ENCODE results near the gene UVRAG. TPM values are rescaled to one million over a fixed set of nuclear protein-coding genes. Genes with fewer than 3 reads are reported as not detected.

Gene UVRAG
- total RNA-seq, 4 donors from 2014 or later = 14.6 to 28.0 (median 20.7) TPM

DNA sequence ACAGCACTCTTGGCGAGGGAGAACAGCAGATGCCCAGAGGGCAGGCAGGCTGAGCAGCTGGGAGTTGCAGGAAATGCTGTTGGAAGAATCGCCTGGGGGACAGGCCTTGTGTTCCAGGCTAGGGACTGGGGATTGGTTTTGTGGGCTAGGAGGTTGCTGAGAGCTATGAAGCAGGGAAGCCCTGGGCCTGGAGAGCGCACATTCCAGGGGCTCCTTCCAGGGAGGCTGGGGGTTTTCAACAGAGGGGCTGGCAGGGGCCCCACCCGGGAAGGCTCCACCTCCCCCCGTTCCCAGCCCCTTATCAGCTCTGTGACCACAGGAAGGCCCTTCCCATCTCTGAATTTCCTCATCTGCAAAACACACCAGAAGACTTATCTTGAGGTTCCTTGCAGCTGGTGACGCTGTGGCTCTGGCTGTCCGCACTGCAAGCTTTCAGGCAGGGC, 369.6 kb downstream of the UVRAG start:
- DNase-seq (ENCODE audit: low spot score in 2 of 2) = no peak

GRCh38 chr11:76185511-76185910, 370.5 kb downstream of the UVRAG start:
- WGBS, 2 donors = 57 to 58% methylated on average over 10 of the region's 10 CpGs
- DNase-seq (ENCODE audit: low spot score in 2 of 2) = no peak
- no peak overlapping the region for H3K4me3 ChIP-seq (ENCODE audit: low read depth, poor library complexity, severe bottlenecking)
- intact Hi-C loops (cut with DNase I; ENCODE audit: low total_unique reads) = no loop called here
- TF ChIP-seq, protein P1, sequence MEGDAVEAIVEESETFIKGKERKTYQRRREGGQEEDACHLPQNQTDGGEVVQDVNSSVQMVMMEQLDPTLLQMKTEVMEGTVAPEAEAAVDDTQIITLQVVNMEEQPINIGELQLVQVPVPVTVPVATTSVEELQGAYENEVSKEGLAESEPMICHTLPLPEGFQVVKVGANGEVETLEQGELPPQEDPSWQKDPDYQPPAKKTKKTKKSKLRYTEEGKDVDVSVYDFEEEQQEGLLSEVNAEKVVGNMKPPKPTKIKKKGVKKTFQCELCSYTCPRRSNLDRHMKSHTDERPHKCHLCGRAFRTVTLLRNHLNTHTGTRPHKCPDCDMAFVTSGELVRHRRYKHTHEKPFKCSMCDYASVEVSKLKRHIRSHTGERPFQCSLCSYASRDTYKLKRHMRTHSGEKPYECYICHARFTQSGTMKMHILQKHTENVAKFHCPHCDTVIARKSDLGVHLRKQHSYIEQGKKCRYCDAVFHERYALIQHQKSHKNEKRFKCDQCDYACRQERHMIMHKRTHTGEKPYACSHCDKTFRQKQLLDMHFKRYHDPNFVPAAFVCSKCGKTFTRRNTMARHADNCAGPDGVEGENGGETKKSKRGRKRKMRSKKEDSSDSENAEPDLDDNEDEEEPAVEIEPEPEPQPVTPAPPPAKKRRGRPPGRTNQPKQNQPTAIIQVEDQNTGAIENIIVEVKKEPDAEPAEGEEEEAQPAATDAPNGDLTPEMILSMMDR (IDR thresholded peaks at IDR 0.05) = no peak
- TF ChIP-seq POLR2A (IDR thresholded peaks at IDR 0.05) = no peak

More for the DNA sequence above, 369.6 kb downstream of the UVRAG start:
- TF ChIP-seq, protein P1 (IDR thresholded peaks at IDR 0.05) = no peak
- TF ChIP-seq POLR2A (IDR thresholded peaks at IDR 0.05) = no peak
- WGBS, 2 donors = 54 to 58% methylated on average over 6 of the region's 7 CpGs
- H3K4me3 ChIP-seq (ENCODE audit: low read depth, poor library complexity, severe bottlenecking) = no peak overlapping the region
- intact Hi-C loops (cut with DNase I; ENCODE audit: low total_unique reads) = no loop called here

DNA sequence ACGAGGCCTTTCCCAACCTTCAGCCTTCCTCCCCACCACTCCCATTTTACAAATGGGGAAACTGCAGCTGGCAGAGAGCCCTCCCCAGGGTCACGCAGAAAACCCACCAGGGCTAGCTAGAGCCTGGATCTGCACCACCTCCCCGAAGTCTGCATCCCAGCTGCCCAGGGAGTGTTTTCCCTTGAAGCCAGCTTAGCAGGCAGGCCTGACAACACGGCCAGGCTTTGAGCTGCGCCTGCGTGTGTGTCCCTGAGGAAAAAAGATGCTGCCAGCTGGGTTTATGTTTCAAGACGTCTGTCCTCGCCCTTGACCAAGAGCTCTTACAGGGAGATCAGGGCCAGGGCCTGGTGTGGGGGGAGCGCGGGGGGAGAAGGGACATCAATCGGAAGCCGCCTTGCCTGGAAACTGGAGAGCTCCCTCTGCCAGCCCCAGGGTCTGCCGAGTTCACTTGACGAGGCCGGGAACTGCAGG, 371.0 kb downstream of the UVRAG start:
- intact Hi-C loops (cut with DNase I; ENCODE audit: low total_unique reads) = no loop called here
- no peak overlapping the region for H3K4me3 ChIP-seq (ENCODE audit: low read depth, poor library complexity, severe bottlenecking)
- 39 to 40% methylated on average over 14 to 15 of the region's 15 CpGs for WGBS, 2 donors
- peak in 1 of 2 donors; percentile 92 for DNase-seq (ENCODE audit: low spot score in 2 of 2)
- TF ChIP-seq, protein P1 (IDR thresholded peaks at IDR 0.05) = no peak
- no peak for TF ChIP-seq POLR2A (IDR thresholded peaks at IDR 0.05)

- intact Hi-C loops (cut with DNase I; ENCODE audit: low total_unique reads) = no loop called here
- TF ChIP-seq, protein P1 (IDR thresholded peaks at IDR 0.05) = no peak
- TF ChIP-seq POLR2A (IDR thresholded peaks at IDR 0.05) = no peak
- DNase-seq (ENCODE audit: low spot score in 2 of 2) = no peak
- 87 to 91% methylated on average over 21 of the region's 21 CpGs for WGBS, 2 donors
- H3K4me3 ChIP-seq (ENCODE audit: low read depth, poor library complexity, severe bottlenecking) = no peak overlapping the region
Measured at GRCh38 chr11:76186776-76187279, 371.8 kb downstream of the UVRAG start.

DNA sequence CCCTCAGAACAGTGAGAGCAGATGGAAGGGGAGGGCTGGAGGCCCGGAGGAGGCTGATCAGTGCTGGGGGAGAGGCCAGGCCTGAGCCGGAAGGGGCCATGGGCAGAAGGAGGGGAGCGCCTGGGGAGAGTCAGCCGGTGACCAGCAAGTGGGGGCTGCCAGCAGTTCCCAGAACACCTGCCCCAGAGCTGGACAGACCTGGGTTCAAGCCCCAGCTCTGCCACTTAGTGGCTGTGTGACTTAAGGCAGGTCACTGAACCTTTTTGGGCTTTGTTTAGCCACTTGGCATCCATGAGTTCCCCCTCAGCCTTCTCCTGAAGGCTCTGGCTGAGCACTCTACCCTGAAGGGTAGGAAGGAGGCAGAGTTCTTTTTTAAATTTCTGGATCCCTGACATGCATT, 373.9 kb downstream of the UVRAG start:
- intact Hi-C loops (cut with DNase I; ENCODE audit: low total_unique reads) = no loop called here
- WGBS, 2 donors = 85 to 94% methylated on average over 3 to 4 of the region's 4 CpGs
- H3K4me3 ChIP-seq (ENCODE audit: low read depth, poor library complexity, severe bottlenecking) = no peak overlapping the region
- no peak for DNase-seq (ENCODE audit: low spot score in 2 of 2)
- no peak for TF ChIP-seq POLR2A (IDR thresholded peaks at IDR 0.05)
- TF ChIP-seq, protein P1 (IDR thresholded peaks at IDR 0.05) = no peak

DNA sequence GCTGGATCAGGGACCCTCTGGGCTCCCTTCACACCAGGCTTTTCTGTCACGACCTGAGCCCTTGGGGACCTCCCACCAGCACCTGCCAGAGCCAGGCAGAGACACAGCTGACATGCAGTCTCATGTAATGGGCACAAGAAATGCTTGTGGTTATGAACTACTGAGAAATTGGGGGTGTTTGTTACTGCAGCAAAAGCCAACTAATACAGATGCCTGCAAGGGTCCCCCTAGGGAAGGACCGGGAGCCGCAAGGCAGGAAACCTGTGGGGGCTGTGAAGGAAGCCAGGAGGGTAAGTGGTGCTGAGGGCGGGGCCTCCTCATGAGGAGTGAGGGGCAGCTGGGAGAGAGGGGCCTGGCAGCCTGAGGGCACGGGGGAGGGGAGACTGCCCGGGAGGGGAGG, 374.7 kb downstream of the UVRAG start:
- DNase-seq (ENCODE audit: low spot score in 2 of 2) = no peak
- no peak for TF ChIP-seq POLR2A (IDR thresholded peaks at IDR 0.05)
- TF ChIP-seq, protein P1 (IDR thresholded peaks at IDR 0.05) = no peak
- no peak overlapping the region for H3K4me3 ChIP-seq (ENCODE audit: low read depth, poor library complexity, severe bottlenecking)
- WGBS, 2 donors = 82 to 83% methylated on average over 6 of the region's 6 CpGs
- intact Hi-C loops (cut with DNase I; ENCODE audit: low total_unique reads) = loop anchor here (5.0 kb wide), 1 partner anchor 1787 kb away; no protein-coding TSS in a partner anchor

Measured in lower leg skin (tissue), 4 donors.